Fibroblast of skin of right biceps (primary cell): ENCODE measurements around the gene AIP.

Experiments
- DNase-seq: peaks from one replicate; pipeline ENCODE4 v3.0.0-alpha.2; 2013

Gene AIP

GRCh38 chr11:67494371-67495233, 11.8 kb downstream of the AIP start:
- no peak for DNase-seq

GRCh38 chr11:67495234-67496005, 12.6 kb downstream of the AIP start:
- DNase-seq = no peak

GRCh38 chr11:67496113-67496512, 13.3 kb downstream of the AIP start:
- DNase-seq = no peak

GRCh38 chr11:67497656-67498291, 14.9 kb downstream of the AIP start:
- DNase-seq = no peak

- no peak for DNase-seq
Observed at GRCh38 chr11:67498544-67498972, 15.7 kb downstream of the AIP start.

GRCh38 chr11:67499808-67500483, 17.1 kb downstream of the AIP start:
- no peak for DNase-seq

- no peak for DNase-seq
Observed at GRCh38 chr11:67500484-67500821, 17.6 kb downstream of the AIP start.

GRCh38 chr11:67500831-67501715, 18.2 kb downstream of the AIP start:
- DNase-seq = no peak

GRCh38 chr11:67501854-67502253, 19.0 kb downstream of the AIP start:
- DNase-seq = no peak

GRCh38 chr11:67502328-67502979, 19.6 kb downstream of the AIP start:
- no peak for DNase-seq

GRCh38 chr11:67503119-67504004, 20.5 kb downstream of the AIP start:
- no peak for DNase-seq

GRCh38 chr11:67504005-67504949, 21.5 kb downstream of the AIP start:
- peak; percentile 38 for DNase-seq

- DNase-seq = peak; percentile 54
Observed at GRCh38 chr11:67504950-67505581, 22.2 kb downstream of the AIP start, which contains the start of gene PITPNM1. Gene PITPNM1, minus strand, starts transcription at chr11:67505363. Its CDS starts 1,183 bp downstream, at chr11:67504180.

GRCh38 chr11:67505605-67506396, 23.0 kb downstream of the AIP start:
- DNase-seq = peak; percentile 79

GRCh38 chr11:67506426-67507051, 23.7 kb downstream of the AIP start:
- no peak for DNase-seq

GRCh38 chr11:67507242-67507863, 24.5 kb downstream of the AIP start:
- DNase-seq = no peak
